Ovary (tissue), 3 donors: Measurements from ENCODE around the gene CHRNA1.

Source experiments
- EP300 ChIP-seq: sonication (generic); formaldehyde crosslinking; IDR thresholded peaks from one replicate; pipeline ENCODE4 v1.6.1; 2017; ENCODE audit warnings: antibody characterized with exemption
- POLR2A ChIP-seq: fragments of 450-650 bp; IDR thresholded peaks from one replicate; pipeline ENCODE4 v1.6.1; 2017; ENCODE audit warnings: antibody characterized with exemption, mild to moderate bottlenecking, moderate library complexity
- TF ChIP-seq, protein P1 (sequence below), 3 donors: fragments of 450-650 bp in 2 of 3; fragments of 200-600 bp in 1 of 3; IDR thresholded peaks; one replicate each; pipeline versions ENCODE4 v1.5.1 to v1.8.0; 2016 to 2022; ENCODE audit warnings: antibody characterized with exemption in 3 of 3, mild to moderate bottlenecking in 1 of 3
- donor health status: DM: no; HTN: no; CAD: no.

DNA sequence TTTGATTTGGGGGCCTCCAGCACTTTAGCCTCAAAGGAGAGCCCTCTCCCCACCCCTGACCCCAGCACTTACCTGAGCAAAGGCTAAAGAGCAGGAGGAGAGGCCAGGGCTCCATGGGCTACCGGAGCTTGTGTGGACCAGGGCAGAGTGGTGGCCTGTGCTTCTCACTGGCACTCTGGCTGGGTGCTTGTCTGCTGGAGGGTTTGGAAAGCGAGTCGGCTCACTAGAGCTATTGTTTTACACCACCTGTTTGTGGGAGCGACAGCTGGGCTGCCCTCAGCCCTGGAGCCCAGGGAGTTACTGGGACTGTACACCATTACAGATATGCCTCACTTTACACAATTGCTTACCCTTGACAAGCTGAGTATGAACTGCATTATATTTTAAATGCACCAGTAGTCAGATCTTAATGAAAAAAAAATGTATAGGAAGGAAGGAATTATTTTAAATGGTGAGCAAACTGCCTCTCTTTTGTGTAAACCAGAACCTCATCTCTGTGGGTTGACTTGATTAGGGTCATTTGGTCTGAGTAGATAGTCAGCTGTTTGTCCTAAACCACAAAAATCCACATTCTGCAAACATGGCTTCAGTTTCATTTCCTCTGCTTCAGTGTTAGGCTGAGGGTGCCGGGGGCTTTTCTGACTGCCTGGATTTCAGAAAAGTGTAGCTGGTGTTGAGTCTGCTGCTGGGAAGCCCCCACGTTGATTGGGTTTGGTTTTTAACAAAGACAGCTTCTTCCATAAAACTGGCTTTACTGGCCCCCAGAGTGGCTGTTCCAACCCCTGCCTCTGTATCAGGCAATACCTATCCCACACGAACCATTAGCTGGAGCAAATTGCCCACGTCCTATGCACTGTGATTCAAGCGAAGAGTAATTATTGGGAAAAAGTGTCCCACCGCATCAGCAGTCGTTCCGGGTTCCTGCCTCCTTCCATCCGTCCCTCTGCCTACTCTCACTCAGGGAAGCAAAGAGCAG, at the start of gene CHRNA1:
- TF ChIP-seq EP300 = no peak
- TF ChIP-seq, protein P1, sequence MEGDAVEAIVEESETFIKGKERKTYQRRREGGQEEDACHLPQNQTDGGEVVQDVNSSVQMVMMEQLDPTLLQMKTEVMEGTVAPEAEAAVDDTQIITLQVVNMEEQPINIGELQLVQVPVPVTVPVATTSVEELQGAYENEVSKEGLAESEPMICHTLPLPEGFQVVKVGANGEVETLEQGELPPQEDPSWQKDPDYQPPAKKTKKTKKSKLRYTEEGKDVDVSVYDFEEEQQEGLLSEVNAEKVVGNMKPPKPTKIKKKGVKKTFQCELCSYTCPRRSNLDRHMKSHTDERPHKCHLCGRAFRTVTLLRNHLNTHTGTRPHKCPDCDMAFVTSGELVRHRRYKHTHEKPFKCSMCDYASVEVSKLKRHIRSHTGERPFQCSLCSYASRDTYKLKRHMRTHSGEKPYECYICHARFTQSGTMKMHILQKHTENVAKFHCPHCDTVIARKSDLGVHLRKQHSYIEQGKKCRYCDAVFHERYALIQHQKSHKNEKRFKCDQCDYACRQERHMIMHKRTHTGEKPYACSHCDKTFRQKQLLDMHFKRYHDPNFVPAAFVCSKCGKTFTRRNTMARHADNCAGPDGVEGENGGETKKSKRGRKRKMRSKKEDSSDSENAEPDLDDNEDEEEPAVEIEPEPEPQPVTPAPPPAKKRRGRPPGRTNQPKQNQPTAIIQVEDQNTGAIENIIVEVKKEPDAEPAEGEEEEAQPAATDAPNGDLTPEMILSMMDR (IDR thresholded peaks at IDR 0.05) = no peak
- TF ChIP-seq POLR2A = no peak
